Activated CD4-positive, alpha-beta T cell treated with anti-CD3 and anti-CD28 coated beads, Interleukin-2, amount 10 ng/mL, durations not matched to agents 24 days and 14 days (primary cell): Measurements from ENCODE around the gene LBH. TPM values are rescaled to one million over a fixed set of nuclear protein-coding genes. Genes with fewer than 3 reads are reported as not detected.

Source experiments
- DNase-seq: peaks from one replicate; pipeline ENCODE4 v3.0.0; 2022
- H3K27ac Mint-ChIP-seq: one replicate; pipeline ENCODE4 v1.8.0; 2022; ENCODE audit warnings: mild to moderate bottlenecking, mixed read lengths
- H3K27me3 Mint-ChIP-seq: one replicate; pipeline ENCODE4 v1.8.0; 2022; ENCODE audit warnings: mixed read lengths
- H3K36me3 Mint-ChIP-seq: one replicate; pipeline ENCODE4 v1.8.0; 2022; ENCODE audit warnings: low read depth, mild to moderate bottlenecking, mixed read lengths
- H3K4me1 Mint-ChIP-seq: one replicate; pipeline ENCODE4 v1.8.0; 2021; ENCODE audit warnings: mixed read lengths
- H3K4me3 Mint-ChIP-seq: one replicate; pipeline ENCODE4 v1.8.0; 2022; ENCODE audit warnings: mild to moderate bottlenecking, moderate library complexity, mixed read lengths
- H3K9me3 Mint-ChIP-seq: one replicate; pipeline ENCODE4 v1.8.0; 2021; ENCODE audit warnings: mixed read lengths
- intact Hi-C: fragments of 100-400 bp; cut with micrococcal nuclease; formaldehyde crosslinking; loops from one replicate; pipeline ENCODE4 v1.15.1; 2023
- total RNA-seq: library from RNA; stranded (reverse); gene quantifications from 2 replicates; pipeline ENCODE4 v1.2.3, GENCODE V29; 2022

Gene LBH
- total RNA-seq, result 176 and 184 TPM in 2 replicates

DNA sequence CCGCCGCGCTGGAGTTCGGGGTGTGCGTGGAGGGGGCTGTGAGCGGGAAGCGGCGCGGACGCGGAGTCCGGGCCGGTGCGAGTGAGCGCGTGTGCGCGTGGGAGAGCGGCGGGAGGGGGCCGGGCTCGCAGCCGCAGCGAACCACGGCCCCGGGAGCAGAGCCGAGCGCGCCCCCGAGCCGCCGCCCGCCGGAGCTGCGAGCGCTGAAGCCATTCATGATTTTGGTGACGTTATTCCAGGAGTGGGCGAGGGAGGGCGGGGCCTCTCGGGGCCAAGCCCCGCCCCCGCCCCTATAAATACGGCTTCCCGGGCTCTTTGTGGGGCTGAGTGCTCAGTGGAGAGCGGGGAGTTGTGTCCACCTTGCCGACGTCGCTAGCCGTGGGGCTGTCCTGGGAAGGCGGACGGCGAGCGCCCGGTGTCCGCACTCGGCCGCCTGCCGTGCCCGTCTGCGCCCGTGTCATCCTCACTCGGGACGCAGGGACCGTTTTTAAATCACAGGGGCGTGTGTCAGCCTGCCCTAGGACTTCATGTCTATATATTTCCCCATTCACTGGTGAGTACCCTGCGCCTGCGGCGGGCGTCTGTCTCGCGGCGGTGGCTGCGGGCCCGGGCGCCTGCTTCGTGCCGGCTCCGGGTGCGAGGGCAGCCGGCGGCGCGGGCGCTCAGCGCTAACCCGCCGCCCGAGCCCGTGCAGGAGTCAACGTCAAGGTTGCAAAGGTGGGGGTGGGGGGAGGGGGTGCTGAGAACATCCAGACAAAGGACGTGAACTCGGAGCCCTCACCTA, at the start of gene LBH:
TSS of gene LBH (plus strand) at position 323 of the 784 bp plus-strand sequence. CDS start at position 528, 205 bp downstream.
- peak; percentile 94 for DNase-seq
- H3K9me3 Mint-ChIP-seq, result no peaks in the 10 kb centered on the region
- peak within 1 kb of the TSS; percentile 89 for H3K27ac Mint-ChIP-seq
- intact Hi-C loops, result loop anchor here (1.0 kb wide), 3 partner anchors 23 to 191 kb away; no protein-coding TSS in a partner anchor
- H3K36me3 Mint-ChIP-seq, result peaks cover 36% of the 10 kb centered on the region
- H3K4me1 Mint-ChIP-seq, result peaks cover 58% of the 10 kb centered on the region
- H3K27me3 Mint-ChIP-seq, result no peaks in the 10 kb centered on the region
- peak within 1 kb of the TSS; percentile 84 for H3K4me3 Mint-ChIP-seq

DNA sequence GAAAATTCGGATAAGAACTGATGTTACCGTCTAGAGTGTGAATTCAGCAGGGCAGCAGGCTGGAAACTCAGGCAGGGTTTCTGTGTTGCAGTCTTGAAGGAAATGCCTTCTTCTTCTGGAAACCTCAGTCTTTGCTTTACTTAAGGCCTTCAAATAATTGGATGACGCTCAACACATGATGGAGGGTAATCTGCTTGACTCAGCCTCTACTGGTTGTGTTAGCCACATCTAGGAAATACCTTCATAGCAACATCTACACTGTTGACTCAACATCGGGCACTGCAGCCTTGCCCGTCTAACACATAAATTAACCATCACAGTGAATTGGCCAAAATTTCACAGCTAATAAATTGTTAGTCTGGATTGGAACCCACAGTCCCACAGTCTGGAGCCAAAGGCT, 47.3 kb upstream of the LBH start:
- Mint-ChIP-seq H3K36me3 (no peaks in the 10 kb centered on the region), H3K4me3 (no peak overlapping the region), H3K27me3 (peaks cover 9% of the 10 kb centered on the region), H3K4me1 (peaks cover 3% of the 10 kb centered on the region), H3K27ac (no peak overlapping the region), H3K9me3 (no peaks in the 10 kb centered on the region)
- intact Hi-C loops, result no loop called here
- DNase-seq, result no peak

DNA sequence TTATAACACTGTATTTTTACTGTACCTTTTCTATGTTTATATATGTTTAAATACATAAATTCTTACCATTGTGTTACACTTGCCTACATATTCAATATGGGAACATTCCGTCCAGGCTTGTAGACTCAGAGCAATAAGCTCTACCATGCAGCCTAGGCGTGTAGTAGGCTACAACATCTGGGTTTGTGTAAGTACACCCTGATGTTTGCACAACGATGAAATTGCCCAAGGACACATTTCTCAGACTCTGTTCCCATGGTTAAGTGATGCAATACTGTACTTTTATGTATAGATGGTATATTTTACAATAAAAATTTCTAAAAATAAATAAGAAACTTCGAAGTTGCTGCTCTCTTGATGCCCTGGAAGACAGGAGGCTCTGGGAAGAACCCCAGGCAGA, 46.2 kb upstream of the LBH start:
- H3K27me3 Mint-ChIP-seq, result peaks cover 10% of the 10 kb centered on the region
- H3K9me3 Mint-ChIP-seq, result no peaks in the 10 kb centered on the region
- no peaks in the 10 kb centered on the region for H3K36me3 Mint-ChIP-seq
- no peak overlapping the region for H3K27ac Mint-ChIP-seq
- peaks cover 3% of the 10 kb centered on the region for H3K4me1 Mint-ChIP-seq
- H3K4me3 Mint-ChIP-seq, result no peak overlapping the region
- no peak for DNase-seq
- intact Hi-C loops, result no loop called here

DNA sequence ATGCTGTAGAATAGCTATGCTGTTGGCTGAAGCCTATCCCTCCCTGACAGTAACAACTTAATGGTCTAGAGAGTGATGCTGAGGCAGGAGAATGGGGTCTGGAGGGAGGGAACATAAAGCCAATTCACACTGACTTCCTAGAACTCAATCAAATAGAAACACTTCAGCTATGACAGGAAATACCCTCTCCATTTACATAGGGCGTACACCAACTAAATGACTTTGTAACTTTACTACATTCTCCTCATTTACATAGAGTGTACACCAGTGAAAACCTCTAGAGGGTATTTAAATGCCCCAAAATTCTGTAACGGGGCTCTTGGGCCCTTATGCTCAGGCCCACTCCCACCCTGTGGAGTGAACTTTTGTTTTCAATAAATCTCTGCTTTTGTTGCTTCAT, 43.0 kb upstream of the LBH start:
- H3K27me3 Mint-ChIP-seq, result peaks cover 10% of the 10 kb centered on the region
- H3K36me3 Mint-ChIP-seq, result no peaks in the 10 kb centered on the region
- H3K4me3 Mint-ChIP-seq, result no peak overlapping the region
- H3K9me3 Mint-ChIP-seq, result no peaks in the 10 kb centered on the region
- DNase-seq, result no peak
- H3K27ac Mint-ChIP-seq, result no peak overlapping the region
- H3K4me1 Mint-ChIP-seq, result peaks cover 3% of the 10 kb centered on the region
- intact Hi-C loops, result no loop called here

DNA sequence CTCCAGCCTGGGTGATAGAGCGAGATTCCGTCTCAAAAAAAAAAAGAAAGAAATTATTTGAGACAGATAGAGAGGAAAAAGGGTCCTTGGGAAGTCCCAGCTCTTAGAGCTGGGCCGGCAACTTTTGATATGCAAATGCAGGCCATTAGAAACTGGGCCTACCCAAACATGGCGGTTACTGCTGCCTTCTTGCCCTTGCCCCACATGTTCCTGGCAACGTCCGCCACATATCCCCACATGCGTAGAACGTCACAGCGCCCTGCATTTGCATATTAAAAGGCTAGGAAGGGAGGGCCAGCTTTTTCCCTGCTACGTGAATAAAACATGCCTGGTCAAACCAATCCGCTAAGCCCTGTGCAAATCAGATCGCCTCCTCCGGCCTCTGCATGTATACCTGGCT, 40.7 kb upstream of the LBH start:
- Mint-ChIP-seq H3K36me3 (no peaks in the 10 kb centered on the region), H3K4me1 (peaks cover 3% of the 10 kb centered on the region), H3K27me3 (peaks cover 8% of the 10 kb centered on the region), H3K4me3 (no peak overlapping the region), H3K27ac (no peak overlapping the region), H3K9me3 (no peaks in the 10 kb centered on the region)
- no peak for DNase-seq
- intact Hi-C loops, result no loop called here

DNA sequence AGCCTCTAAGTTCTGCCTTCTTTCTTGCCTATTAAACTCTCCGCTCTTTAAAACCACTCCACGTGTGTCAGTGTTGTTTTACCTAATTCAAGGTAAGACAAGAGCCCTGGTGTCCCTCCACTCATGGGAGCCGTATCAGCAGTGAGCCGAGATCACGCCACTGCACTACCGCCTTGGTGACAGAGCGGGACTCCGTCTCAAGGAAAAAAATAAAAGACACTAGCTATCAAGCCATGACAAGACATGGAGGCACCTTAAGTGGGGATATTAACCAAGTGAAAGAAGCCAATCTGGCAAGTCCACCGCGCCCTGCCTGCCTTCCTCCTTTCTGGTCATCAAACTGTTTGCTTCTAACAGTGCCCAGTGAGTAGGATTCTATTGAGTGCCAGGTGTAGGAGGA, 40.2 kb upstream of the LBH start:
- Mint-ChIP-seq H3K27me3 (peaks cover 6% of the 10 kb centered on the region), H3K4me1 (peaks cover 3% of the 10 kb centered on the region), H3K4me3 (no peak overlapping the region), H3K27ac (no peak overlapping the region), H3K9me3 (no peaks in the 10 kb centered on the region), H3K36me3 (no peaks in the 10 kb centered on the region)
- intact Hi-C loops, result no loop called here
- no peak for DNase-seq

DNA sequence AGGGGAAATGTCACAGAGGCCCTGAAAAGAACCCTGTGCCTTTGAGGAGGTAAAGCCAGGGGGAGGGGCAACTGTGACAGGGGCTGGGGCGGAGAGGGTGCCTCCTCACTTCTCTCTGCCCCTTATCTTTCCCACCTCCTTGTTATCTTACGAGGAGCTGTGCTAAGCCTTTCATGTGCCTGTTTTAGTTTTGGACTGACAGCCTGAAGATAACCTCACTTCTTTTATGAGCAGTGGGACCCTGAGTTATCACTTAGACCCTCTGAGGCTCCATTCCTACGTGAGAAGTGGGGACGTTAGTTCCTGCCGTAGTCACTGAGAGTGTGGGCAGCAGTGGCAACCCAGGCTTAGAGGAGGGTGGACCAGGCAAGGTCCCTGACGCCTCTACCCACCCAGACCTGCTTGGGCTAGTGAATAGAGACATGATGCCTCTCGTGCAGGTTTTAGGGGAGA, 39.5 kb upstream of the LBH start:
- H3K9me3 Mint-ChIP-seq, result no peaks in the 10 kb centered on the region
- H3K27ac Mint-ChIP-seq, result no peak overlapping the region
- peaks cover 3% of the 10 kb centered on the region for H3K4me1 Mint-ChIP-seq
- no peak overlapping the region for H3K4me3 Mint-ChIP-seq
- intact Hi-C loops, result no loop called here
- H3K27me3 Mint-ChIP-seq, result peaks cover 5% of the 10 kb centered on the region
- no peaks in the 10 kb centered on the region for H3K36me3 Mint-ChIP-seq
- DNase-seq, result no peak

DNA sequence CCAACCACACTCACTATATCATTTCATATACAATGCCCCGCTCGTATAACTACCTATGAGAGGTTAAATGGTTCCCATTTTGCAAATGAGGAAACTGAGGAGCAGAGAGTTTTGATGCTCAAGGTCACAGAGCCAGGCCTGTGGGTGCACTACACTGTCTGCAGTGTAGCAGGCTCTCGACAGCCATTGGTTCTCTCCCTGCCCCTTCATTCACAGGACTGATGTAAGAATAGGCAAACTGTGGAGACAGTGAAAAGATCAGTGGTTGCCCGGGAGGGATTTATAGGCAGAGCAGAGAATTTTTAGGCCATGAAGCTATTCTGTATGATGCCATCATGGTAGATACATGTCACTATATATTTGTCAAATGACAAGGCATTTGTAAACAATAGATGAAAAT, 39.0 kb upstream of the LBH start:
- H3K4me3 Mint-ChIP-seq, result no peak overlapping the region
- peaks cover 5% of the 10 kb centered on the region for H3K27me3 Mint-ChIP-seq
- H3K4me1 Mint-ChIP-seq, result peaks cover 3% of the 10 kb centered on the region
- intact Hi-C loops, result no loop called here
- H3K36me3 Mint-ChIP-seq, result no peaks in the 10 kb centered on the region
- DNase-seq, result no peak
- no peak overlapping the region for H3K27ac Mint-ChIP-seq
- H3K9me3 Mint-ChIP-seq, result no peaks in the 10 kb centered on the region

DNA sequence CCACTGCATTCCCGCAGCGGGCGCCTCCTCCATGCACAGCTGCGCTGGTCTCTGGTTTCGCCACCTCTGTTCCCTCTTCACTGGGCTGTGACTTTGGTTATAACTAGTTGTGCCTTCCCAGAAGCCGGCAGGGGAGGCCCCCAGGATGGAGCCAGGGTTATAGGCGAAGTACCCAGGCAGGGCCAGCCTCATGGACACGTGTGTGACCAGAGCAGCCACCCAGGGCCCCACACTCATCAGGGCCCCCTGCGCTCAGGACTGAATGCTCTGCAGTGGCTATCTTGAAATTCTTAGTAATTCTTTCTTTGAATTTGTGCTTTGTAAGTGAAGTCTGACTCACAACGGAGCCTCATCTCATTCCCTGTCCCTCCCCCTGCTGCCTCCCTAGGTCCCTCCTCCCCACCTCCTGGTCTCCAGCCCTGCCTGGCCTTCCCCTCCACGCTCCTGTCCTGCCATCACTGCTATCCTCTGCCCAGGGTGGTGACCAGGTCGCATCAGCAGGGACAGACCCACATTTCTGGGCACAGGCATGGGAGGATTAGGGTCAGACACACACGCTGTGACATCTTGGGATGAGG, 38.1 kb upstream of the LBH start:
- peak overlapping the region; percentile 54 for H3K27ac Mint-ChIP-seq
- intact Hi-C loops, result no loop called here
- peaks cover under 1% of the 10 kb centered on the region for H3K4me1 Mint-ChIP-seq
- H3K27me3 Mint-ChIP-seq, result peaks cover 5% of the 10 kb centered on the region
- H3K4me3 Mint-ChIP-seq, result no peak overlapping the region
- DNase-seq, result no peak
- no peaks in the 10 kb centered on the region for H3K36me3 Mint-ChIP-seq
- no peaks in the 10 kb centered on the region for H3K9me3 Mint-ChIP-seq

DNA sequence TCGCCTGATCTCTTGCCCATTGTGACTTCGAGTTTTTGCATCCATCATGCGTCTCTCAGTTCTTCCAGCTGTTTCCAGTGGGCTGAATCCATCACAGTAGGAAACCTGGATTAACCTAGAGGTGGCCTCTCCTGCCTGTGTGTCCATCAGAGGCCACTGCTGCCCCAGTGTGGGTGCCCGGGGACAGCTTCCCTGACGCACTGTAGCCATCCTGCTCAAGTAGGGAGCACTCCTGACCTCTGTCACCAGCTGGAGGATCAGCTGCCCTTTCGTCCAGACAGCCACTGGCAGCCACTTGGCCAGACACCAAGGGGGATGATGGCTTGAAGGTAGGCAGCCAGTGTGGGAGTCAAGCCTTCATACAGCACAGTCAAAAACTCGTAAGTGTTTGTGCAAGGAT, 36.9 kb upstream of the LBH start:
- intact Hi-C loops, result no loop called here
- DNase-seq, result no peak
- Mint-ChIP-seq H3K4me3 (no peak overlapping the region), H3K27me3 (peaks cover 4% of the 10 kb centered on the region), H3K36me3 (no peaks in the 10 kb centered on the region), H3K4me1 (no peaks in the 10 kb centered on the region), H3K9me3 (no peaks in the 10 kb centered on the region), H3K27ac (no peak overlapping the region)

DNA sequence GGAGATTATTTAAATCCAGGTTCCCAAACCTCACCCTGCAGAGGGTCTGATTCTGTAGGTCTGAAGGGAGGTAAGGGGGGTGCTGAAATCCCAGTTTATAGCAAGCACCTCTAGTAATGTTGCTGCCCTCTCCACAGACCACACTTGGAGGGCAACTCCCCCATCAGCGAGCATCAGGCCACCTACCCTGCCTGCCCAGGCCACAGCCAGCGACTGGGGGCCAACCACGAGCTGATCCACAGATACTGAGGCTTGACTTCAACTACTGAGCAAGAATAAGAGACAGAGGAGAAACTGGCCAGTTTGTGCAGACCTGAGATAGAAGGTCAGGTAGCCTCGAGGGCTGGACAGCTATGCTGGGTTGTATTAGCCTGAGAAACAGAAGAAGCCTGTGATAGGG, 36.3 kb upstream of the LBH start:
- DNase-seq, result no peak
- Mint-ChIP-seq H3K27me3 (peaks cover 4% of the 10 kb centered on the region), H3K27ac (peak overlapping the region; percentile 12), H3K4me3 (no peak overlapping the region), H3K9me3 (no peaks in the 10 kb centered on the region), H3K4me1 (no peaks in the 10 kb centered on the region), H3K36me3 (no peaks in the 10 kb centered on the region)
- intact Hi-C loops, result no loop called here

DNA sequence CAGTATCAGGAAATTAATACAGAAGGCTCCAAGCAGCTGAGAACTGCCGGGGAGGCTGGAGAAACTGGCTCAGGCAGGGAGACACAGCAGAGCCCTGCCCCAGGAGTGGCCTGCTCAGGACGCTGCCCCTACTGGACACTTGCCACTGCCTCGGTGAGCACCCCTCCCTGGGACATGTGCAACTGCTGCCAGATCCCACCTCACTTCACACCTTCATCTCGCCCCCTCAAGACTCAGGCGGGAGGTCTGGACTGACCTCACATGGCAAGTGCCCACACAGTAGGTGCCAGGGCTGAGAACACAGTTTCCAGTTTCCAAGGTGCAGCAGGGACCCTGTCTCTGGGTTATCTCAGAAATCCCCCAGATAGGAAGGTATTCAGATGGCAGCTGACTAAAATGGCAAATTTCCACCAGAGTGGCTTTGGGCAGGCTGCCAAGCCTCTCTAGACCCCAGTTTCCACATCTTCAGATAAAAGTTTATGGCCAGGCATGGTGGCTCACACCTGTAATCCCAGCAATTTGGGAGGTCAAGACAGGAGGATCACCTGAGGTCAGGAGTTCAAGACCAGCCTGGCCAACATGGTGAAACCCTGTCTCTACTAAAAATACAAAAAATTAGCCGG, 33.7 kb upstream of the LBH start:
- H3K27me3 Mint-ChIP-seq, result peaks cover 2% of the 10 kb centered on the region

DNA sequence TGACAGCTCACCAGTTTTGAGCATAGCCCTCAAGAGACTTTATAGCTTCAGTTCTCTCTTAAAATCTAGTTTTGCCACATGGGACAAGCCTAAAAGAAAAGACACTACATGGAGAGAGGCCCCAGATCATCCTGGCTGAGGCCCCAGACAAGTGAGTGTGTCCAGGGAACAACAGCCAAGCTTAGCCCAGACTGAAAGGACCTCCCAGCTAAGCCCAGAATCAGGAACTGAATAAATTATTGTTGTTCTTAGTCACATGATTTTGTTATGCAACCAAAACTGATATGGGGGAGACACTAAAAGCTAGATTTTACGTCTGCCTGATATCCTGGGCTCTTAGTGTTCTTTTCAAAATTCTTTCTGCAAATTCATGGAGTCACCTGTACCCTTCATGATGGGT, 29.3 kb upstream of the LBH start:
- Mint-ChIP-seq H3K9me3 (no peaks in the 10 kb centered on the region), H3K36me3 (no peaks in the 10 kb centered on the region), H3K4me3 (no peak overlapping the region), H3K27me3 (peaks cover 7% of the 10 kb centered on the region), H3K4me1 (no peaks in the 10 kb centered on the region), H3K27ac (no peak overlapping the region)
- intact Hi-C loops, result no loop called here
- no peak for DNase-seq

More for the DNA sequence above, 33.7 kb upstream of the LBH start:
- H3K4me1 Mint-ChIP-seq, result no peaks in the 10 kb centered on the region
- intact Hi-C loops, result no loop called here
- no peak for DNase-seq
- H3K4me3 Mint-ChIP-seq, result no peak overlapping the region
- no peaks in the 10 kb centered on the region for H3K36me3 Mint-ChIP-seq
- no peaks in the 10 kb centered on the region for H3K9me3 Mint-ChIP-seq
- H3K27ac Mint-ChIP-seq, result no peak overlapping the region

DNA sequence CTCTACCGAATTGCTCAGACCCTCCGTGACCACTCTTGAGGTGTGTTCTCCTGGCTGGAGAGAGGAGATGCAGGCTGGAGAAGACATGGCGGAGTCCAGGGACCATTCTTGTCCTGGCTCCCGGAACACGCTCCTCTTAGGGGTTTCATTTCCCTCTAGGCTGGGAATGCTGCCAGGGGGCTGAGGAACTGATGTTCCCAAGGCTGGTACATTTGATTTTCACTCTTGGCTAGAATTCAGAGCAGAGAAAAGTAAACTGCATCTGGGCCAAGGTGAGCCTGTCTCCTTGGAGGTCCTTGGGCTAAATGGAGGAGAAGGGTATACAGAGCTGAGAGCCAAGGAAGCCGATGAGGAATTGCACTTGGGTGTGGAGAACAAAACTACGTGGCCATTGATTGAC, 28.2 kb upstream of the LBH start:
- intact Hi-C loops, result no loop called here
- Mint-ChIP-seq H3K36me3 (no peaks in the 10 kb centered on the region), H3K4me1 (no peaks in the 10 kb centered on the region), H3K4me3 (no peak overlapping the region), H3K27ac (no peak overlapping the region), H3K27me3 (peaks cover 7% of the 10 kb centered on the region), H3K9me3 (no peaks in the 10 kb centered on the region)
- no peak for DNase-seq
